HUDEP-2 (cell line): ENCODE results near the gene SH2D1B.

Experiments
- DNase-seq, 76 experiments: peaks; one replicate each; lab custom pipeline; 2025; ENCODE audit not compliant: unreplicated experiment in 76 of 76; lab: John Stamatoyannopoulos, UW

Gene SH2D1B

DNA sequence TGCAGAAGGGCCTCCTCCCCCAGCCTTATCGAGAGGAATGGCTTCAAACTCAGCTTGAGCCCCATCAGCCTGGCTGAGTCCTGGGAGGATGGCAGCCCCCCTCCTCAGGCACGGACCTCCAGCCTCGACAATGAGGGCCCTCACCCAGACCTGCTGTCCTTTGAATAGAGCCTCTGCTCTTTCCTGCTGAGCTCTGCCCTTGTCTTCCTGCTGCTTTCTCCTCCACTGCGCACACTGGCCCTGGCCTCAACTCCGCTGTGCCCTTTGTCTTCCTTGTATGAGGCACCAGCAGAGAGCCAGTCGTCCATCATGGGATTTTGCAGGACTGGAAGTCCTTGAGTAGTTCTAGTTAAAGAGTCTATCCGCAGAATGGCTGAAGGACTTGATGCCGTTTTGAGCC, 28.4 kb downstream of the SH2D1B start:
- DNase-seq = no peak

- no peak for DNase-seq
Observed at GRCh38 chr1:162383091-162383490, 28.8 kb downstream of the SH2D1B start.

DNA sequence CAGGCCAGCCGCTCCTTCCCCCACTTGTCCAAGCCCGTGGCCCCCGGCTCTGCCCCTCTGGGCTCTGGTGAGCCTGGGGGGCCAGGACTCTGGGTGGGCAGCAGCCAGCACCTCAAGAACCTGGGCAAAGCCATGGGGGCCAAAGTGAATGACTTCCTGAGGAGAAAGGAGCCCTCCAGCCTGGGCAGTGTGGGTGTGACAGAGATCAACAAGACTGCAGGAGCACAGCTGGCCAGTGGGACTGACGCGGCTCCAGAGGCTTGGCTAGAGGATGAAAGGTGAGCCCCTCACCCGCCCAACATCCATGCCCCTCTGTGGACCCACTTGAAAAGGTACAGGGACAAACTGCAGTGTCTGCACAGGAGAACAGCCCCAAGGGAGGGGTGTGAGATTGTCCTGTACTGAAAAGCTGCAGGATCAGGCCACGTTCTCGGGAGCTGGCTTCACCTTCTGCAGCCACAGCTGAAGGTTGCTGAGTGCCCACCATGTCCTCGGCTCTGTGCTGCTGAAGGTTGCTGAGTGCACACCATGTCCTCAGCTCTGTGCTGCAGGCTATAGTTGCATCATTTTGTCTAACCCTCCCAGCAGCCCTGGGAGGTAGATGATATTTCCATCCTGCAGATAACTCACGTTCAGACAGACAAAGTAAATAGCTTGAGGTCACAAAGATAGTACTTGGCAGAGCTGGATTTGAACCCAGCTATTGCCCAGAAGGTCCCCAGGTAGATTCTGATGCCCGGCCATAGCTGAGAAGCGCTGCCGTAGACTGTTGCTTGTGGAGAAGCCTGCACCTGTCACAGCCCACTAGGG, 29.8 kb downstream of the SH2D1B start:
- DNase-seq = no peak

GRCh38 chr1:162381383-162381782, 30.6 kb downstream of the SH2D1B start, which contains the start of gene C1orf226:
TSS of gene C1orf226 (plus strand) at chr1:162381728. CDS start at chr1:162381902, 174 bp downstream.
- no peak for DNase-seq

- DNase-seq = no peak
Observed at GRCh38 chr1:162380061-162380846, 31.7 kb downstream of the SH2D1B start.

DNA sequence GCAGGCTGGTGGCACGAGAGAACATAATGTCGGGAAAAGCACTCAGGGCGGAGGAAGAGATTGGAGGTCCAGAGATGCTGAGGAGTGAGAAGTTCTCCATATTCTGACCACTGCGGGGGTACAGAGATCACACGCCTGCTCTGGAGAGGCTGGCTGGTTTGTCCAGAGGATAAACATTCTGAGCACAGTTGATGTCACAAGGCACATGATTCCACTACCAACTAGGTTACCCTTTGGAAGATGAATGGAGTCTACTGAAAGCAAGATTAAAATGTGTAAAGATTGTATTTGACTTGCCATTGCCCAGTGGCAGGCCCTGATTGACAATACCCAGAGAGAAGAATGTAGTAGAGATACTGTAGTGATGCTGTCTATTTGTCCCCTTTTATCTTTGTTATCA, 35.2 kb downstream of the SH2D1B start, which contains the start of gene SPATA46:
SPATA46 (minus strand) TSS at position 164 of the 400 bp plus-strand sequence; CDS start at position 100, 64 bp downstream.
- DNase-seq = no peak

DNA sequence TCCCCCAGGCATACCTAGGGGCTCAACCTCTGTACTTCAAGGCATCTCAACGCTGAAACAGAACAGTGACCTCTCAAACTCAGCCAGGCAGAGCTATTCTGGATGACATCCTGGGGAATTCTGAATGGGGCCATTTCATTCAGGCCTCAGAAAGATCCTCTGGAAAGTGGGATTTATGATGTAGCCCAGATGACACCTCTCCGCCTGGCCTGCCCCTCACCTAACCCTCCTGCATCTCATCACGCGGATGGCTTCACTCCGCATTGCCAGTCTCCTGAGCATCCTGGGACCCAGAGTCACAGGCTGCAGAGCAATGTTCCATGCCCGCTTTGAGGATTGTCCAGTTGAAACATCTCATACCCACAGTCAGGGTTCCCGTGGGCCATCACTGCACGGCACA, 36.5 kb downstream of the SH2D1B start:
- DNase-seq = no peak

DNA sequence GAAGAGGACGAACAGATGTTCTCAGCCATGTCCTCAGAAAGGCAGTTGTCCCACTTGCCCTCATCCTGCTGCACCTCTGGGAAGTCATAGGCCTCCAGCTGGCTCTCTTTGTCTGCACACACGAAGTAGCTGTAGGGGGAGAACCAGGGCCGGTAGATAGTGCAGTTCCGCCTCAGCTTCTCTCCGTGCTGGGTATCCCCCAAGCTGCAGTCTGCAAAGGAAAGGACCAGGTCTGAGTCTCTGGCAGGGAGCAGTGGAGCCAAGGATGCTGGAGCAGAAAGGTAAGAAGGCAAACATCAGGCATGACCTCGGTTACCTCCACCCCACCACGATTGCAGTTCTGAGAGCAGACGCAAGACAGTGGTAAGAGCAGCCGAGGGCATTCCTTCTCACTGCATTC, 37.5 kb downstream of the SH2D1B start:
- DNase-seq = no peak

DNA sequence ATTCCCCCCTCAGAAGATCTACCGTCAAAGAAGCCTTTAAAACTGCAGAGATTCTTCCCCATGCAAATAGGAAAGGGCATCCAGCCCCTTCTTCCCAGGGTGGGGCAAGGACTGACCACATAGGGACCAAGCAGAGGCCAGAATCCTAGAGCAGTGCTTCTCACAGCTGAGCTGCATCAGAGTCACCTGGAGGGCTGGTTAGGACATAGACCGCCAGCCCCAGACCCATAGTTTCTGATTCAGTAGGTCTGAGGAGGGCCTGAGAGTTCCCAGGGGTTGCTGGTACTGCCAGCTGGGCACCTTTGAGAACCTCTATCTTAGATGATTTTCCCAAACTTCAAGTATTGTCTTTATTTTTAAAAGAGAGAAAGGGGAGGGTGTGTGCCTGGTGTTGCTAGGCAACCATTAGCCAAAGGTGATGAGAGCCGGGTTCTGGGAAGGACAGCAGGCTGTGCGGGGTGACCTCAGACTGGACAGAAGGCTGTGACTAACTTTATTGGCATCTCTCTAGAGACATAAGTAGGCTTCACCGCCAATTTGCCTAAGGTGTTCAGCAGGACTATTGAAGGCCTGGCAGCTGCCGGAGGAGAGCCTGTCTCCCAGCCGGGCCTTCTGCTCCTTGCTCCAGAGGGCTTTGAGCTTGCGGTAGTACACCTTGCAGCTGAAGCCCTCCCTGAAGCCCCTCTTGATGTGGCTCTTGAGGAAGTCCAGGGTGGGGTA, 38.2 kb downstream of the SH2D1B start:
- no peak for DNase-seq

DNA sequence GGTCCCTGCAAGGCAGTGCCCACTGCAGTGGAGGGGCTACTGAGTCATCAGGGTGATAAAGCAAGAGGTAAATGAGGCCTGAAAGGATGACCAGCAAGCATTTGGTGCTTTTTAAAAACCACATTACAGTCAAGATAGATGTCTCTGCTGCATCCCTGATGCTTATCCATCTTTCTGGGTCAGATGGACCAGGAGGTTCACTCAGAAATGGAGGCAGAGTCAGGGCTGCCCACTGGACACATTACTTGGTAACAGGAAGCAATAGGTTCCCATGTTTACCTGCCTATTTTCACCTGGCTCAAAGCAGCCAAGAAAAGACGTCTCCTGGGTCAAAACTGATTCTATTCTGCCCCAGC, 38.9 kb downstream of the SH2D1B start:
- DNase-seq = no peak

DNA sequence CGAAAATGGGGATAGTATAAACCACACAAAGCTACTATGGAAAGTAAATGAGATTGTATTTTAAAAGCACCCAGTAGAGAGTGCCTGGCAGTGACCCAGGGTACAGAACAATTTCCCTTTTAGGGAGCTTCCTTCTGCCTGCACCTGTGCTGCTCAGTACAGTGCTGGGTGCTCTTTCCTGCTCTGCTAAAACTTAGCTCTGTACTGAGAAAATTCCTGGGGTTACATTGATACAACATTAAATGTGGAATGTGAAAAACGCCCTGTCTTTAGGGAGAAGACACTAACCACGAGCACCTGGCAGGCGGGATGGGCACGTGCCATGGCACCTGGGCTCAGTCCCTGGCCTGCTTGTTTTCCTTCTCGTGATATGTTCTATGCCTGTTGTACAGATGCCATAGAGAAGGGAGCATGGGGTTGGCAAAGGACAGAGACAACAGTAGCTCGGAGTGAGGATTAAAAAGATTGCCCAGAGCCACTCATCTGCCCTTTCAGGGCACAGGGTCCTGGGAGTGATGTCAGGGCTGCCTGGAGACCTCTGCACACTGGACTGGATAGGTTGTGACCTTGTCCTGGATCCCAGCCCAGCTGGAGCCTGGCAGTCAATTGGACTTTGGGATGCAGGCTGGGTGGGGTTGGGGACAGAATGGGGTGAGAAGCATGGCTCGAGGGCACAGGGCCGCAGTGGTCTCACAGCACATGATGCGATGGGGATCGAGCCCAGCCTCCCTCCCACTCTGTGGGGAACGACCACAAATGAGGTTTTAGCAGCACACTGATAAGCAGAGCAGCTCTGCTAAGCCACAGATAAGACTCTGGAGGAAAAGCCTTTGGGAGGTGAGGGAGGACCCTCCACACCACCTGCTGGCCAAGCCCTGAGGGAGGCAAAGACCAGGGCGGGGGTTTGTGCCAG, 39.5 kb downstream of the SH2D1B start:
- peak in 73 of 76 experiments; percentile 10 to 88 (median 74) for DNase-seq

DNA sequence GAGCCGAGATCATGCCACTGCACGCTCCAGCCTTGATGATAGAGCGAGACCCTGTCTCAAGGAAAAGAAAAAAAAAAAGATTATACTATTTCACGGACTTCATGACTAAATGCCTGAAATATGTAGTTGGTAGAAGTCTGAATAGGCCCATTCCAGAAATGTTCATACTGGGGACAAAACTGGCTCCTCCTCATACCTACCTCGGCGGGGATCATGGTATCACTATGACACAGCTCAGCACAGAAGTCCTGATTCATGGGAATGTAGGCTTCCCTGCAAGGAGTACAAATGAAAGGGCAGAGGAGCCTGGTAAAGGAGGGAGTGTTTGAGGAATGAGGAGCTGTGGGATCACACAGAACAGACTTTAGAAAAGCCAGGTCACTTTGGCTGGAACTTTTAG, 40.3 kb downstream of the SH2D1B start:
- no peak for DNase-seq

GRCh38 chr1:162370721-162371120, 41.2 kb downstream of the SH2D1B start:
- no peak for DNase-seq

GRCh38 chr1:162370161-162370560, 41.8 kb downstream of the SH2D1B start:
- no peak for DNase-seq

- no peak for DNase-seq
Observed at GRCh38 chr1:162369571-162369970, 42.4 kb downstream of the SH2D1B start.

DNA sequence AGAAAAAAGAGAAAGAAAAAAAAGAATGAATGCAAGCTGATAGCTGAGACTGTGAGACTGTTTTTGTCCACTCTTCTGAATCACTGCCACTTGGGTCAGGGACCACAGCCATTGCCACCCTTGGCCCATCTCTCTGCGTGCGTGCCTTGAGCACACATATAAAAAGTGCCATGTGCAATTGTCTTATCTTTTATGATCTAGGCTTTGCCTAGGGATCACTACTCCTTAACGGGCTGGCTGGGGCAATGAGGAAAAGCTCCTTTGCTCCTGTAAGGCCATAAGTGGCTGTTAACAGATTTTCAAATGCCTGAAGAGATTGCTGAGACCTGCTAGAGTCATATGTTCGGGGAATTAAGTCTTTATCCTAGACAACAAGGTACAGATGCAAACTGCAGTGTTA, 43.5 kb downstream of the SH2D1B start:
- no peak for DNase-seq

GRCh38 chr1:162367772-162368171, 44.2 kb downstream of the SH2D1B start:
- DNase-seq = no peak

- no peak for DNase-seq
Observed at GRCh38 chr1:162367073-162367472, 44.9 kb downstream of the SH2D1B start.

DNA sequence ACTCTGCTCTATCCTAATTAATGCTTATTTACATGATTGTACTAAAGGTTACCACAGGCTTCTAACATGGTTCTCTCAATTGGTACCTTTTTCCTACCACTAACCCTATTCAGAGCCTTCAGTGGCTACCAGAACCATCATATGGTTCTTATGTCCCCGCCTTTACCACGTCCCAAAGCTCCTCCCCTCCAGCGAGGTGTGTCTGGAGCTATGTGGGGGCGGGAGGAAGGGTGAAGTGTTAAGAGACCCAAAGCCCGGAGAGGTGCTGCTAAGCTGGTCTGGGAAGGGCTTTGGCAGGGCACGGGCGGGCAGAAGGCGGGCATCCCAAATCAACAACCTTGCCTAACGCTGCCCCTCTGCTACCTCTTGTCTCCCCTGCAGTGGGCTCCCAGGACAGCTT, 45.3 kb downstream of the SH2D1B start:
- DNase-seq = peak in 1 of 76 experiments; percentile 6

GRCh38 chr1:162366149-162366548, 45.8 kb downstream of the SH2D1B start:
- DNase-seq = no peak
